HepG2 (cell line): ENCODE data around the gene NUDT15. TPM values are rescaled to one million over a fixed set of nuclear protein-coding genes. Genes with fewer than 3 reads are reported as not detected.

Source experiments
- ATM ChIP-seq: fragments of 450-650 bp; IDR thresholded peaks from 2 replicates; pipeline ENCODE4 v1.7.1; 2017; ENCODE audit warnings: mild to moderate bottlenecking, borderline replicate concordance
- ATRX ChIP-seq: sonication (generic); formaldehyde crosslinking; IDR thresholded peaks from 2 replicates; pipeline ENCODE4 v1.4.0; 2020; ENCODE audit warnings: missing genetic modification reagents, borderline replicate concordance
- FOSL1 ChIP-seq: sonication (generic); formaldehyde crosslinking; IDR thresholded peaks from 2 replicates; pipeline ENCODE4 v1.9.0; 2021; ENCODE audit warnings: missing genetic modification reagents, borderline replicate concordance
- GATA4 ChIP-seq: sonication (generic); IDR thresholded peaks from 2 replicates; pipeline ENCODE4 v1.6.1; 2016; ENCODE audit warnings: antibody characterized with exemption, low read depth, borderline replicate concordance
- HNRNPL ChIP-seq: fragments of 200-400 bp; formaldehyde crosslinking; IDR thresholded peaks from 2 replicates; pipeline ENCODE4 v1.6.1; 2017; ENCODE audit warnings: mild to moderate bottlenecking, low read depth, low read length
- HNRNPLL ChIP-seq: fragments of 200-400 bp; formaldehyde crosslinking; IDR thresholded peaks from 2 replicates; pipeline ENCODE4 v1.6.1; 2017; ENCODE audit warnings: mild to moderate bottlenecking, low read depth, low read length; ENCODE audit not compliant: poor library complexity, severe bottlenecking
- KDM1A ChIP-seq: IDR thresholded peaks from 2 replicates; pipeline ENCODE4 v1.6.1; 2016; ENCODE audit warnings: missing compliant biosample characterization
- MIER3 ChIP-seq: IDR thresholded peaks from 2 replicates; pipeline ENCODE4 v1.6.1; 2016; ENCODE audit warnings: missing compliant biosample characterization, borderline replicate concordance
- MXD4 ChIP-seq: IDR thresholded peaks from 2 replicates; pipeline ENCODE4 v1.6.1; 2016; ENCODE audit warnings: mild to moderate bottlenecking, missing biosample characterization, missing genetic modification reagents
- NRL ChIP-seq: sonication (generic); formaldehyde crosslinking; IDR thresholded peaks from 2 replicates; pipeline ENCODE4 v1.5.0; 2020; ENCODE audit warnings: missing genetic modification reagents, mild to moderate bottlenecking, moderate library complexity, borderline replicate concordance
- PCBP2 ChIP-seq: fragments of 200-400 bp; formaldehyde crosslinking; optimal IDR thresholded peaks from 2 replicates; pipeline ENCODE3; 2018; ENCODE audit warnings: low read length, low read depth; ENCODE audit not compliant: poor library complexity, severe bottlenecking
- RFX1 ChIP-seq: fragments of 450-650 bp; IDR thresholded peaks from 2 replicates; pipeline ENCODE4 v1.6.1; 2017
- SRY ChIP-seq: sonication (generic); formaldehyde crosslinking; IDR thresholded peaks from 2 replicates; pipeline ENCODE4 v1.8.0; 2022; ENCODE audit warnings: mild to moderate bottlenecking, missing genetic modification reagents
- TEAD2 ChIP-seq: sonication (generic); formaldehyde crosslinking; IDR thresholded peaks from 2 replicates; pipeline ENCODE4 v1.9.0; 2021; ENCODE audit warnings: missing genetic modification reagents
- TMF1 ChIP-seq: sonication (generic); formaldehyde crosslinking; IDR thresholded peaks from 2 replicates; pipeline ENCODE4 v1.8.1; 2022; ENCODE audit warnings: low read depth, missing genetic modification reagents
- U2AF1 ChIP-seq: fragments of 200-400 bp; formaldehyde crosslinking; optimal IDR thresholded peaks from 2 replicates; pipeline ENCODE3; 2017; ENCODE audit warnings: mild to moderate bottlenecking, low read depth, low read length
- ZBTB20 ChIP-seq: sonication (generic); formaldehyde crosslinking; IDR thresholded peaks from 2 replicates; pipeline ENCODE4 v1.8.1; 2023; ENCODE audit warnings: missing genetic modification reagents, low read depth, mild to moderate bottlenecking, borderline replicate concordance
- ZFP41 ChIP-seq: sonication (generic); formaldehyde crosslinking; IDR thresholded peaks from 2 replicates; pipeline ENCODE4 v1.4.0; 2020; ENCODE audit warnings: mild to moderate bottlenecking, missing genetic modification reagents, borderline replicate concordance
- ZNF124 ChIP-seq: sonication (generic); formaldehyde crosslinking; IDR thresholded peaks from 2 replicates; pipeline ENCODE4 v1.4.0; 2020; ENCODE audit warnings: missing genetic modification reagents
- ZNF589 ChIP-seq: sonication (generic); formaldehyde crosslinking; conservative IDR thresholded peaks from 2 replicates; pipeline ENCODE4 v1.8.0; 2022; ENCODE audit warnings: mild to moderate bottlenecking, moderate library complexity, missing genetic modification reagents
- ZNF878 ChIP-seq: sonication (generic); formaldehyde crosslinking; IDR thresholded peaks from 2 replicates; pipeline ENCODE4 v1.8.1; 2023; ENCODE audit warnings: mild to moderate bottlenecking, missing genetic modification reagents, moderate library complexity
- polyA plus RNA-seq, 8 experiments: library from polyadenylated mRNA; depleted of rRNA in 3 of 8; stranded (reverse) in 7 of 8; unstranded in 1 of 8; fragments of >200 nt; fragmentation: Illumina TruSeq in 4 of 8; extraction: Trizol in 4 of 8; gene quantifications; 2 replicates each; pipeline versions ENCODE4 v1.2.1 to v1.2.3, GENCODE V29; 2011 to 2016; ENCODE audit warnings: low read depth in 4 of 8, missing spikeins in 1 of 8, mixed read lengths in 1 of 8; ENCODE audit not compliant: insufficient read depth in 1 of 8
- total RNA-seq, 5 experiments: library from RNA; depleted of rRNA; stranded (reverse); fragments of >200 nt; fragmentation: Illumina TruSeq; extraction: Trizol; gene quantifications; 2 replicates each; pipeline ENCODE4 v1.2.3, GENCODE V29; 2016; ENCODE audit warnings: low read depth in 1 of 5
- TF ChIP-seq, protein P1 (sequence below): sonication (generic); formaldehyde crosslinking; IDR thresholded peaks from 2 replicates; pipeline ENCODE4 v1.5.0; 2020; ENCODE audit warnings: mild to moderate bottlenecking, missing genetic modification reagents
- TF ChIP-seq, protein P2 (sequence below): IDR thresholded peaks from 2 replicates; pipeline ENCODE4 v1.6.1; 2016; ENCODE audit warnings: control low read depth
- TF ChIP-seq, protein P3 (sequence below): sonication (generic); formaldehyde crosslinking; IDR thresholded peaks from 2 replicates; pipeline ENCODE4 v1.5.1; 2020; ENCODE audit warnings: mild to moderate bottlenecking, moderate library complexity, missing genetic modification reagents

Gene NUDT15
- total and polyA plus RNA-seq, 2 of the 13 experiments (the other 11 are each of a cell fraction or from before 2014, with no cell fraction given) = 21.3 to 47.3 TPM

DNA sequence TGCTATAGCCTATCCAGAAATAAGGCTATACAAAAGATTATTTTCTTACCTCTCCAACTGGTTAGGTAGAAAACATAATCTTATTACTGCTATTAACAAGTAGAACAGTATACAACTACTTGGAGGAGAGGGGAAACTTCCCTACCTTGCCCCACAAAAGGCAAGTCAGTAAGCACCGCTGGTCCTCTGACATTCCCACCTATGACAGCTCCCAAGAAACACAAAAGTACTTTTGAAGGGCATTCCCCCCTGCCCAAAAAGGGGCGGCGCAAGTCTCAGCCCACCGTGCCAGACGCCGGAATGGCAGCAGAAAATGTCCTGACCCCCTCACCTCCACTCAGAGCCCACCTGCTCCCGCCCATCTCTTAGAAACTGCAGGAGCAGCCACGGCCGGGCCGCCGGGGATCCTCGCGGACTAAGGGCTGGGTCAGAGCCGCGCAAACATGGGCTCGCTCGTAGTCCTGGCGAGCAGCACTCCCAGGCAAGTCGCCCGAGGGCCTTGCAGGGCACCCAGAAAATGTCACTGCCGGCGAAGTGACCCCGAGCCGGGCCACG, 36.9 kb upstream of the NUDT15 start (continued):
- TF ChIP-seq HNRNPLL (no peak), FOSL1 (no peak), ATRX (no peak), RFX1 (no peak), ZNF124 (CRISPR knock-in tag) (no peak), KDM1A (CRISPR knock-in tag) (no peak), GATA4 (no peak), ATM (no peak), SRY (CRISPR knock-in tag) (no peak), NRL (peak; percentile 81), PCBP2 (no peak), MXD4 (no peak), U2AF1 (no peak), HNRNPL (0 out of 2 replicates have a peak, but pooled peaks have one; percentile 13), ZNF878 (CRISPR knock-in tag) (no peak), ZBTB20 (CRISPR knock-in tag) (peak; percentile 46; the same call in 1 of the 2 replicates), TEAD2 (CRISPR knock-in tag) (no peak), ZFP41 (CRISPR knock-in tag) (no peak), ZNF589 (0 out of 2 replicates have a peak, but pooled peaks have one; percentile 80), TMF1 (CRISPR knock-in tag) (no peak), MIER3 (no peak)
- TF ChIP-seq, protein P1, sequence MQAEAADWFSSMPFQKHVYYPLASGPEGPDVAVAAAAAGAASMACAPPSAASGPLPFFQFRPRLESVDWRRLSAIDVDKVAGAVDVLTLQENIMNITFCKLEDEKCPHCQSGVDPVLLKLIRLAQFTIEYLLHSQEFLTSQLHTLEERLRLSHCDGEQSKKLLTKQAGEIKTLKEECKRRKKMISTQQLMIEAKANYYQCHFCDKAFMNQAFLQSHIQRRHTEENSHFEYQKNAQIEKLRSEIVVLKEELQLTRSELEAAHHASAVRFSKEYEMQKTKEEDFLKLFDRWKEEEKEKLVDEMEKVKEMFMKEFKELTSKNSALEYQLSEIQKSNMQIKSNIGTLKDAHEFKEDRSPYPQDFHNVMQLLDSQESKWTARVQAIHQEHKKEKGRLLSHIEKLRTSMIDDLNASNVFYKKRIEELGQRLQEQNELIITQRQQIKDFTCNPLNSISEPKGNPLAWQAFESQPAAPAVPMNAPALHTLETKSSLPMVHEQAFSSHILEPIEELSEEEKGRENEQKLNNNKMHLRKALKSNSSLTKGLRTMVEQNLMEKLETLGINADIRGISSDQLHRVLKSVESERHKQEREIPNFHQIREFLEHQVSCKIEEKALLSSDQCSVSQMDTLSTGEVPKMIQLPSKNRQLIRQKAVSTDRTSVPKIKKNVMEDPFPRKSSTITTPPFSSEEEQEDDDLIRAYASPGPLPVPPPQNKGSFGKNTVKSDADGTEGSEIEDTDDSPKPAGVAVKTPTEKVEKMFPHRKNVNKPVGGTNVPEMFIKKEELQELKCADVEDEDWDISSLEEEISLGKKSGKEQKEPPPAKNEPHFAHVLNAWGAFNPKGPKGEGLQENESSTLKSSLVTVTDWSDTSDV (CRISPR knock-in tag) = 0 out of 2 replicates have a peak, but pooled peaks have one; percentile 72
- TF ChIP-seq, protein P2, sequence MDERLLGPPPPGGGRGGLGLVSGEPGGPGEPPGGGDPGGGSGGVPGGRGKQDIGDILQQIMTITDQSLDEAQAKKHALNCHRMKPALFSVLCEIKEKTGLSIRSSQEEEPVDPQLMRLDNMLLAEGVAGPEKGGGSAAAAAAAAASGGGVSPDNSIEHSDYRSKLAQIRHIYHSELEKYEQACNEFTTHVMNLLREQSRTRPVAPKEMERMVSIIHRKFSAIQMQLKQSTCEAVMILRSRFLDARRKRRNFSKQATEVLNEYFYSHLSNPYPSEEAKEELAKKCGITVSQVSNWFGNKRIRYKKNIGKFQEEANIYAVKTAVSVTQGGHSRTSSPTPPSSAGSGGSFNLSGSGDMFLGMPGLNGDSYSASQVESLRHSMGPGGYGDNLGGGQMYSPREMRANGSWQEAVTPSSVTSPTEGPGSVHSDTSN (CRISPR knock-in tag) = no peak
- TF ChIP-seq, protein P3, sequence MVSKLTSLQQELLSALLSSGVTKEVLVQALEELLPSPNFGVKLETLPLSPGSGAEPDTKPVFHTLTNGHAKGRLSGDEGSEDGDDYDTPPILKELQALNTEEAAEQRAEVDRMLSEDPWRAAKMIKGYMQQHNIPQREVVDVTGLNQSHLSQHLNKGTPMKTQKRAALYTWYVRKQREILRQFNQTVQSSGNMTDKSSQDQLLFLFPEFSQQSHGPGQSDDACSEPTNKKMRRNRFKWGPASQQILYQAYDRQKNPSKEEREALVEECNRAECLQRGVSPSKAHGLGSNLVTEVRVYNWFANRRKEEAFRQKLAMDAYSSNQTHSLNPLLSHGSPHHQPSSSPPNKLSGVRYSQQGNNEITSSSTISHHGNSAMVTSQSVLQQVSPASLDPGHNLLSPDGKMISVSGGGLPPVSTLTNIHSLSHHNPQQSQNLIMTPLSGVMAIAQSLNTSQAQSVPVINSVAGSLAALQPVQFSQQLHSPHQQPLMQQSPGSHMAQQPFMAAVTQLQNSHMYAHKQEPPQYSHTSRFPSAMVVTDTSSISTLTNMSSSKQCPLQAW = no peak
